ENCODE results near the gene ARHGAP22.

ARHGAP22 gene

DNA sequence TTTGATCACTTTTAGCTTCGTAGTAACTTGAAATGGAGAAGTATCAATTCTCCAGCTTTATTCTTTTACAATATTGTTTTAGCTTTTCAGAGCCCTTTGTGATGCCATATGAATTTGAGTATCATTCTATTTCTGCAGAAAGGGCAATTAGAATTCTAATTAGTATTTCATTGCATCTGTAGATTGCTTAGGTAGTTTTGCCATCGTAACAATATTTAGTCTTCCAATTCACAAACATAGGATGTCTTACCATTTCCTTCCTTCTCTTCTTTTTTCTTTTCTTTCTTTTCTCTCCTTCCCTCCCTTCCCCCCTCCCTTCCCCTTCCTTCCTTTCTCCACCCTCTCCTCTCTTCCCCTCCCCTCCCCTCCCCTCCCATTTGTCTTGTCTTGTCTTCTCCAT, 193.4 kb downstream of the ARHGAP22 start:
- DNase-seq = no peak

DNA sequence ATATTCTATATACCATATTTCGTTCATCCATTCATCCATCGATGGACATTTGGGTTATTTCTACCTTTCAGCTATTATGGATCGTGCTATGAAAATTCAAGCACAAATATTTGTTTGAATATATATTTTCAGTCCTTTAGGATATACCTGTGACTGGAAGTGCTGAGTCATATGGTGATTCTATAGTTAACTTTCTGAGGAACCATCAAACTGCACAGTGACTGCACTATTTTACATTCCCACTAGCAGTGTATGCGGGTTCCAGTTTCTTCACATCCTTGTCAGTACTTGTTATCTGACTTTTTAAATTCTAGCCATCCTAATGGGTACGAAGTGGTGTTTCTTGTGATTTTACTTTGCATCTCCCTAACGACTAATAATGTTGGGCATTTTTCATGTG, 194.4 kb downstream of the ARHGAP22 start:
- DNase-seq = no peak

- no peak for DNase-seq
Measured at GRCh38 chr10:48406658-48407057, 198.2 kb downstream of the ARHGAP22 start.

- DNase-seq = no peak
Measured at GRCh38 chr10:48406204-48406603, 198.7 kb downstream of the ARHGAP22 start.

GRCh38 chr10:48404646-48405045, 200.2 kb downstream of the ARHGAP22 start:
- DNase-seq = no peak

DNA sequence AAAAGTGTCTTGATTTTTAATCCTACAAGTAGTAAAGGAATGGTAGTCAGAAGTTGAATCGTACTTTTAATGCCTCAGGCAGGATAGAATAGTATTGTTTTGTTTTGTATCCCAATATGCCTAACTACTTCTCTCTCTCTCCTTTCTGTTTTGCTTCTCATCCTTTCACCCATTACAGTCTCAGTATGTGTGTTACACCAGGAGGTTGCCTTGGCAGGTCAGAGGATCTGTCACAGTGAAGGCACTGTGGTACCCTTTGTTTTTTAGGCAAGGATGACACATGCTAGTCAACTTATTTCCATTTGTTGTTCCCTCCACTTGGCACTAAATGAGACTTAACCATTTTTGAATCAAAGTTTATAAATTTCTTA, 204.0 kb downstream of the ARHGAP22 start:
- no peak for DNase-seq

DNA sequence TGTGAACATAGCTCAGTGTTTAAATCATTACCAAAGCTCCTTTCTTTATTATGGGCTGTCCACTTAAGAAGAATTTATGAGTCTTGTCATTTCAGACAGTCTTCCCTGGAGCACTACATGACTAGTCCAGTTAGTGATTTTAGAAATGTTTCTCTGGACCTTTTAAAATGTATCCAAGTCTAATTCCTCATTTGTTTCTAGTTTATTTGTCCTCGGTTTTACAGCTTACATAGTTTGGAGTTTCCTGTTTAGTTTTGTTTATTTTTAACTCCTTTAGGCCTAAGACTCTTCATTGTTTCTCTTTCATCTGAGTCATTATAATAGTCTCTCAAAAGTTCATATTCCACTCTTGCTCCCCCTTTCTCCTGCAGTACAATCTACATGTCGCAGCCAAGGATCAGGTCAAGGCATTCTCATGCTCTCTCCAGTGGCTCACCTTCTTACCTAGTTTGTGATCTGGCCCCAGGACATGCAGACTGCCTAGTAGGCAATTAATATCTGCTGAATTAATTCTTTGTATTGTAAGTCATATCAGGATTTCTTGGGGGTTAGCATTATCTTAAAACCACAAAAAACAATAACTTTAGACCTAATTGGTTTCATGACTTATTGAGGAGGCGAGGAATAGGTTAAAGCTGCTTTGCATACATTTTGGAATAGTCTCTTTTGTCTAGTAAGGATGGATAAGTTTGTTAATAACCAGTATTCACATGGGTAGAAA, 204.6 kb downstream of the ARHGAP22 start:
- DNase-seq = no peak

- no peak for DNase-seq
Measured at GRCh38 chr10:48399551-48399950, 205.3 kb downstream of the ARHGAP22 start.

DNA sequence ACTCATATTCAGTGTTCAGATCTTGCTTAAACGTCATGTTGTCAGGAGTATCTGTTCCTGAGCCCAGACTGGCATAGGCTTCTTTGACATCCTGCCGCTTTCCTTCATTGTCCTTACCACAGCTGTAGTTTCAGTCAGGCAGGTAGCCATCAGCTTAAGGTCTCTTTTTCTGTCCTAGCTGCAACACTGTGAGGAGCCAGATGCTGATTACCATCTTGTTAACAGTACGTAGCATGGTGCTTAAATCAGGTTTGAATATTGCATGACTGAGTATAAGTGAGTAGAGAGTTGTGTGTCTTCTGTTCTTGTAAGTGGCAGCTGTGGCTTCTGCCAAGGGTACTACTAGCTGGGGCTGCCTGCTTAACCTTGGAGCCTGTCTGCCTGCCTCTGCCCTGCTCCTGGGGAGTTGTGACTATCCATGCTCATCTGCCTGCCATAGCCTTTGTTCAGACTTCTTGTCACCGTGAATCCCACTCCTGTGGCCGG, 205.8 kb downstream of the ARHGAP22 start:
- DNase-seq = no peak

DNA sequence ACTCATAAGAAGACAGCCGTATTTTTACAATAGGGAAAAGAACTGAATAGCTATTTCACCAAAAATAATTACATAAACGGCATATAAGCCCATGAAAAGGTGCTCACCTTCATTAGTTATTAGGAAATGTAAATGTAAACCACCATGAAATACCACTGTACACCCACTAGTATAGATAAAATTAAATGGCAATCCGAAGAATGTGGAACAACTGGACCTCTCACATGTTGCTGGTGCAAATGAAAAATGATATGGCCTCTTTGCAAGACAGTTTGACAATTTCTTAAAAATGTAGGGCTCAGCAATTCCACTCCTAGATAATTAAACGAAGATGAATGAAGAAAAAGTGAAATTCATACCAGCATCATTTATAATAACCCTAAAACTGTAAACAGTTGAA, 206.6 kb downstream of the ARHGAP22 start:
- no peak for DNase-seq

Measured in CD4-positive, alpha-beta T cell treated with Interleukin-17A for 1 hour (primary cell).